DND-41 (cell line): ENCODE data around the gene CHTF18.
"Not testable (repeated sequence)": the region's sequence is repeated elsewhere in the genome, so short reads cannot be mapped to it uniquely, and the experiment has no call there.

Experiments used
- ATAC-seq: fragments of 200-7000 bp; cut with Tn5 transposase; 3 replicates; pipeline ENCODE4 v1.9.1; 2021; ENCODE audit warnings: low read depth; ENCODE audit not compliant: insufficient read depth
- DNase-seq: peaks from one replicate; pipeline ENCODE4 v3.0.0-alpha.2; 2020
- H2AFZ ChIP-seq: 2 replicates; pipeline ENCODE4 v1.6.0; 2012; ENCODE audit warnings: low read depth, low read length
- H3K27ac ChIP-seq: 2 replicates; pipeline ENCODE4 v1.5.1; 2012; ENCODE audit warnings: low read length, inconsistent platforms
- H3K27me3 ChIP-seq: fragments of 200-600 bp; sonication (generic); 2 replicates; pipeline ENCODE4 v1.6.0; 2012; ENCODE audit warnings: low read length, mild to moderate bottlenecking, inconsistent platforms; ENCODE audit not compliant: insufficient read depth, poor library complexity
- H3K36me3 ChIP-seq: 2 replicates; pipeline ENCODE4 v1.5.1; 2012; ENCODE audit warnings: low read length, inconsistent platforms; ENCODE audit not compliant: insufficient read depth
- H3K4me1 ChIP-seq: 2 replicates; pipeline ENCODE4 v1.5.1; 2012; ENCODE audit warnings: mild to moderate bottlenecking, low read length; ENCODE audit not compliant: insufficient read depth
- H3K4me2 ChIP-seq: 2 replicates; pipeline ENCODE4 v1.6.0; 2012; ENCODE audit warnings: mild to moderate bottlenecking, moderate library complexity, low read length, inconsistent platforms; ENCODE audit not compliant: insufficient read depth
- H3K4me3 ChIP-seq, 2 experiments: fragments of 200-600 bp in 1 of 2; shearing (Covaris generic) in 1 of 2; 2 replicates each; pipeline ENCODE4 v1.5.1; 2012 to 2016; ENCODE audit warnings: inconsistent platforms in 2 of 2, low read length in 2 of 2, mild to moderate bottlenecking in 2 of 2, low read depth in 1 of 2, moderate library complexity in 1 of 2
- H3K79me2 ChIP-seq: 2 replicates; pipeline ENCODE4 v1.6.0; 2012; ENCODE audit warnings: low read length, inconsistent platforms; ENCODE audit not compliant: insufficient read depth
- H3K9ac ChIP-seq: 2 replicates; pipeline ENCODE4 v1.6.0; 2012; ENCODE audit warnings: low read depth, mild to moderate bottlenecking, inconsistent platforms, low read length, moderate library complexity
- H3K9me3 ChIP-seq: 2 replicates; pipeline ENCODE4 v1.5.1; 2012; ENCODE audit warnings: low read length, moderate library complexity, mild to moderate bottlenecking, inconsistent platforms; ENCODE audit not compliant: insufficient read depth, severe bottlenecking
- H4K20me1 ChIP-seq: 2 replicates; pipeline ENCODE4 v1.6.0; 2012; ENCODE audit warnings: low read length; ENCODE audit not compliant: insufficient read depth
- CTCF ChIP-seq: IDR thresholded peaks from 2 replicates; pipeline ENCODE4 v1.5.1; 2012; ENCODE audit warnings: borderline replicate concordance, low read length, moderate library complexity, mild to moderate bottlenecking; ENCODE audit not compliant: poor library complexity, severe bottlenecking; ENCODE audit errors: extremely low read depth
- EZH2 ChIP-seq: IDR thresholded peaks from 3 replicates; pipeline ENCODE4 v1.6.1; 2012; ENCODE audit warnings: borderline replicate concordance, low read depth, mild to moderate bottlenecking, moderate library complexity, low read length, inconsistent platforms; ENCODE audit not compliant: severe bottlenecking

The CHTF18 gene

DNA sequence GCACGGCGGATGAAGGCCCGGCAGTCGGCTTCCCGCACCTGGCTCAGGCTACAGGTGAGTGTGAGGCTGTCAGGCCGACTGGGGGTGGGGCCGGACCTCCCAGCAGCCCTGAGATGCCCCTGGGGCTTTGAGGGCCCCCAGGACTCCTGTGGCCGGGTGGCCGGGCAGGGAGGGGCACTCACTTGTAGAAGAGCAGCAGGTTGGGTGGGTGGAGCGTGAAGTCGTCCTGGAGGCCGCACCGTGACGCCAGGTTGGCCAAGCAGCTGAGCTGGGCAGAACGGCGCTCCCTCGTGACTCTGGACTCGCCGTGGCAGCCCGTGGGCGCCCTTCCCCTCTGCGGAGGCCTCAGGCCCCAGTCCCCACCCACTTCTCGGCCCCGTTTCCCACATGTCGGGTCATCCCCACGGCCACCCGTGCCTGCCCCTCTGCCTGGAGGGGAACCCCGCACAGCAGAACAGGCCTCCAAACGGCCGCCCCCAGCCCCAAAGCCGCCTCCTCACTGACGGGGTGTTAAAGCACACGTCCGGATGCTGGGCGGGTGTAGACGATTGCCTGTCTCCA, 13.1 kb upstream of the CHTF18 start:
- Histone ChIP-seq H3K4me2 (no peak overlapping the region), H2AFZ (no peak overlapping the region), H3K27ac (no peak overlapping the region), H3K9ac (no peak overlapping the region), H3K4me1 (no peaks in the 10 kb centered on the region), H4K20me1 (peaks cover 2% of the 10 kb centered on the region; the same call in 1 of the 2 replicates), H3K9me3 (no peaks in the 10 kb centered on the region), H3K79me2 (no peaks in the 10 kb centered on the region), H3K4me3 (no peak overlapping the region), H3K36me3 (no peaks in the 10 kb centered on the region), H3K27me3 (no peaks in the 10 kb centered on the region)
- no peak for DNase-seq
- TF ChIP-seq CTCF = no peak
- TF ChIP-seq EZH2 = no peak
- ATAC-seq = no peak

- H3K4me3 ChIP-seq, H3K27me3 ChIP-seq, DNase-seq, H3K9me3 ChIP-seq, H4K20me1 ChIP-seq, H3K4me2 ChIP-seq, ATAC-seq, H3K4me1 ChIP-seq, H3K9ac ChIP-seq, H3K79me2 ChIP-seq, H3K36me3 ChIP-seq, H3K27ac ChIP-seq, H2AFZ ChIP-seq: not testable (repeated sequence)
Observed at GRCh38 chr16:776298-776697, 12.1 kb upstream of the CHTF18 start.

DNA sequence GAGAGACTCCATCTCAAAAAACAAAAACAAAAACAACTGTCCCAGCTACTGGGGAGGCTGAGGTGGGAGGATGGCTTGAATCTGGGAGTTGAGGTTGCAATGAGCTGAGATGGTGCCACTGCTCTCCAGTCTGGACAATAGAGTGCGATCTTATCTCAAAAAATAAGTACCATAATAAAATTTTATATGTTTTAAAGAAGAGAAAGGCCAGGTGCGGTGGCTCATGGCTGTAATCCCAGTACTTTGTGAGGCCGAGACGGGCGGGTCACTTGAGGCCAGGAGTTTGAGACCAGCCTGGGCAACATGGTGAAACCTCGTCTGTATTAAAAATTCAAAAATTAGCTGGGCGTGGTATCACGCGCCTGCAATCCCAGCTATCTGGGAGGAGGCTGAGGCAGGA, 11.6 kb upstream of the CHTF18 start:
- H3K4me3 ChIP-seq = no peak overlapping the region
- DNase-seq (no peak), ATAC-seq (no peak)

GRCh38 chr16:777826-778225, 10.6 kb upstream of the CHTF18 start:
- Histone ChIP-seq H3K27me3 (no peaks in the 10 kb centered on the region), H3K79me2 (no peaks in the 10 kb centered on the region), H3K9ac (no peak overlapping the region), H3K9me3 (no peaks in the 10 kb centered on the region), H3K4me3 (no peak overlapping the region), H2AFZ (no peak overlapping the region), H3K27ac (no peak overlapping the region), H3K4me2 (no peak overlapping the region), H3K4me1 (no peaks in the 10 kb centered on the region), H4K20me1 (peaks cover 2% of the 10 kb centered on the region; the same call in 1 of the 2 replicates), H3K36me3 (no peaks in the 10 kb centered on the region)
- no peak for ATAC-seq
- no peak for DNase-seq
- TF ChIP-seq CTCF = no peak
- TF ChIP-seq EZH2 = no peak

More for the DNA sequence above, 11.6 kb upstream of the CHTF18 start:
- peaks cover 2% of the 10 kb centered on the region; the same call in 1 of the 2 replicates for H4K20me1 ChIP-seq
- H2AFZ ChIP-seq = no peak overlapping the region
- TF ChIP-seq CTCF = no peak
- TF ChIP-seq EZH2 = no peak
- no peak overlapping the region for H3K4me2 ChIP-seq
- H3K4me1 ChIP-seq = no peaks in the 10 kb centered on the region
- no peaks in the 10 kb centered on the region for H3K79me2 ChIP-seq
- no peaks in the 10 kb centered on the region for H3K27me3 ChIP-seq
- H3K36me3 ChIP-seq = no peaks in the 10 kb centered on the region
- no peak overlapping the region for H3K9ac ChIP-seq
- no peaks in the 10 kb centered on the region for H3K9me3 ChIP-seq
- no peak overlapping the region for H3K27ac ChIP-seq
